Psoas muscle (tissue), 8 donors: ENCODE measurements around the gene ATP5ME. TPM values are rescaled to one million over a fixed set of nuclear protein-coding genes. Genes with fewer than 3 reads are reported as not detected.
A peak's percentile ranks its signal among the peaks of the same experiment; 100 is the strongest.
"Not testable (repeated sequence)": the region's sequence is repeated elsewhere in the genome, so short reads cannot be mapped to it uniquely, and the experiment has no call there.

Source experiments
- ATAC-seq, 4 donors: fragments of 200-7000 bp; cut with Tn5 transposase; one replicate each; pipeline ENCODE4 v1.9.1; 2020; ENCODE audit warnings: moderate library complexity in 3 of 4, mild to moderate bottlenecking in 2 of 4
- DNase-seq, 2 donors: peaks; one replicate each; pipeline ENCODE4 v3.0.0-alpha.2; 2020
- H3K27ac ChIP-seq: fragments of 200-600 bp; one replicate; pipeline ENCODE4 v1.8.0; 2022
- H3K27me3 ChIP-seq, 3 donors: fragments of 200-600 bp in 1 of 3; one replicate each; pipeline versions ENCODE4 v1.6.1 to v1.8.0; 2013 to 2022; ENCODE audit warnings: low read length in 2 of 3, mild to moderate bottlenecking in 2 of 3, moderate library complexity in 1 of 3; ENCODE audit not compliant: insufficient read depth in 3 of 3
- H3K36me3 ChIP-seq, 2 donors: fragments of 200-600 bp in 1 of 2; one replicate each; pipeline versions ENCODE4 v1.6.1 to v1.8.0; 2013 to 2022; ENCODE audit warnings: low read depth in 1 of 2, mild to moderate bottlenecking in 1 of 2, moderate library complexity in 1 of 2; ENCODE audit not compliant: insufficient read depth in 1 of 2
- H3K4me1 ChIP-seq: fragments of 200-600 bp; one replicate; pipeline ENCODE4 v1.8.0; 2022
- H3K4me3 ChIP-seq: fragments of 200-600 bp; one replicate; pipeline ENCODE4 v1.8.0; 2022; ENCODE audit warnings: mild to moderate bottlenecking
- H3K9me3 ChIP-seq: fragments of 200-600 bp; one replicate; pipeline ENCODE4 v1.8.0; 2022
- CTCF ChIP-seq: fragments of 200-600 bp; IDR thresholded peaks from one replicate; pipeline ENCODE4 v1.8.0; 2022; ENCODE audit warnings: antibody characterized with exemption
- WGBS, 3 donors: extraction: QIAGEN DNeasy Blood & Tissue Kit; methylation state at CpG; one replicate each; pipeline versions ENCODE4 v1.1.6 to v1.1.7; 2013; 5-methylcytosine and 5-hydroxymethylcytosine counted together
- intact Hi-C, 2 donors: fragments of 100-400 bp; cut with DNase I; formaldehyde crosslinking; loops; one replicate each; pipeline versions ENCODE4 v1.11.0 to v1.14.2; 2022
- polyA plus RNA-seq, 3 donors: library from polyadenylated mRNA; stranded (reverse); fragments of 200-250 nt; gene quantifications; one replicate each; pipeline ENCODE4 v1.2.3, GENCODE V29; 2013
- total RNA-seq, 4 donors: library from RNA; stranded (reverse); fragmentation: NEBNext Ultra II Directional in 2 of 4; extraction: Animal tissue kit (Norgen Biotek cat#: 25700) in 2 of 4; gene quantifications; one replicate each; pipeline versions ENCODE4 v1.2.1 to v1.2.4, GENCODE V29; 2021 to 2023
- donor health status: healthy with polysubstance abuse.
- donor health status: DM: no; HTN: no; CAD: no; lungs with moderate emphysema.
- donor health status: Bipolar disorder and iron deficiency.
- donor health status: healthy.
- donor health status: DM: yes; HTN: yes; CAD: no.
- donor health status: DM: no; HTN: no; CAD: no.
- donor health status: DM: no; HTN: no; CAD: no.
- donor health status: DM: yes; HTN: yes; CAD: no.

ATP5ME gene
- total and polyA plus RNA-seq, 7 donors = 358 to 712 (median 470) TPM

GRCh38 chr4:708631-708933 is 34.5 kb upstream of the ATP5ME start:
- no peak for DNase-seq
- intact Hi-C loops = no loop called here
- Histone ChIP-seq H3K9me3 (no peaks in the 10 kb centered on the region), H3K4me1 (peaks cover 12% of the 10 kb centered on the region), H3K4me3 (peak overlapping the region; percentile 18), H3K27me3 (no peaks in the 10 kb centered on the region), H3K27ac (no peak overlapping the region), H3K36me3 (peaks cover 0 to 4% of the 10 kb centered on the region in 2 donors)
- no peak for ATAC-seq
- no peak for TF ChIP-seq CTCF
- 76 to 89% (median 83%) methylated on average over 6 of the region's 6 CpGs for WGBS, 3 donors

GRCh38 chr4:707929-708630 is 34.0 kb upstream of the ATP5ME start:
- ATAC-seq (no peak), DNase-seq (no peak)
- no peaks in the 10 kb centered on the region for H3K27me3 ChIP-seq
- 74 to 81% (median 75%) methylated on average over 8 to 11 of the region's 11 CpGs for WGBS, 3 donors
- no peak overlapping the region for H3K27ac ChIP-seq
- peaks cover 0 to 4% of the 10 kb centered on the region in 2 donors for H3K36me3 ChIP-seq
- peaks cover 12% of the 10 kb centered on the region for H3K4me1 ChIP-seq
- TF ChIP-seq CTCF = no peak
- no peaks in the 10 kb centered on the region for H3K9me3 ChIP-seq
- H3K4me3 ChIP-seq = peak overlapping the region; percentile 18
- intact Hi-C loops = no loop called here

GRCh38 chr4:706834-707598 is 32.9 kb upstream of the ATP5ME start:
- Histone ChIP-seq H3K27me3 (no peaks in the 10 kb centered on the region), H3K9me3 (no peaks in the 10 kb centered on the region), H3K4me3 (peak overlapping the region; percentile 58), H3K36me3 (peaks cover 0 to 4% of the 10 kb centered on the region in 2 donors), H3K27ac (no peak overlapping the region), H3K4me1 (peaks cover 12% of the 10 kb centered on the region)
- WGBS, 3 donors = 45 to 53% (median 49%) methylated on average over 14 to 21 of the region's 21 CpGs
- ATAC-seq (no peak), DNase-seq (no peak)
- intact Hi-C loops = no loop called here
- TF ChIP-seq CTCF = no peak

- H3K27me3 ChIP-seq, DNase-seq, ATAC-seq, intact Hi-C loops, H3K36me3 ChIP-seq, H3K9me3 ChIP-seq: not testable (repeated sequence)
- Histone ChIP-seq H3K4me1 (peaks cover 12% of the 10 kb centered on the region), H3K27ac (peak overlapping the region; percentile 90), H3K4me3 (peak overlapping the region; percentile 92)
- WGBS, 3 donors = 1 to 3% (median 2%) methylated on average over 14 to 21 of the region's 21 CpGs
Observed at GRCh38 chr4:706083-706633, 32.1 kb upstream of the ATP5ME start.
